ENCODE data around the gene SPATA6L. TPM values are rescaled to one million over a fixed set of nuclear protein-coding genes. Genes with fewer than 3 reads are reported as not detected.

The SPATA6L gene
- total and polyA plus RNA-seq, 2 of the 4 experiments (the other 2 are of a cell fraction), result 0.18 to 0.84 TPM

DNA sequence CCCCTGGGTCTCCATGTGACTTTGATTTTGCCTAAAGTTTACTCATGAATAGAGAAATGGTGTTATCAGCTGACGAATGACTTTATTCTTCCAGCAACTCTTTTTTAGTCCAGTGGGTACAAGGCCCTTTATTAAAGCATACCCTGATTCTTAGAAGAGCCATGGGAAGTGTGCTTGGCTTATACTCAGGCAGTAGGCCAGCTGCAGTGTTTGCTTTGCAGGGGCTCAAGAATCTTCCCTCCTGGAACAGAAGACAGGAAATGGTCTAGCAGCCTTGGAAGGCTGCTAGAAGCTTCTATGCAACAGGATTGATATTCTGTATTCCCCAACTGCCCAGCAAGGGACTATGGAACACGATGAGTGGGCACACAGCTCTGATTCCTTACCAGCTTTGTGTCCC lies 77.6 kb downstream of the SPATA6L start:
- no peak overlapping the region for H2BK120ac ChIP-seq (ENCODE audit: low read depth, low read length)
- no peak overlapping the region for H4K5ac ChIP-seq (ENCODE audit: low read depth, low read length)
- no peak overlapping the region for H2AK9ac ChIP-seq (replicated peaks; ENCODE audit: low read depth, low read length, poor library complexity)
- no peak overlapping the region for H3K4me2 ChIP-seq (ENCODE audit: low read depth, low read length)
- no peak overlapping the region for H3K4ac ChIP-seq (ENCODE audit: low read depth, low read length)
- ChIA-PET CTCF (interaction anchor here (0.6 kb wide), 1 partner anchor 161 kb away, joined by 4 read pairs; no protein-coding TSS in a partner anchor), POLR2A (ENCODE audit: unreplicated experiment) (no interaction called here)
- H4K20me1 ChIP-seq (ENCODE audit: insufficient read depth, low read length), result no peaks in the 10 kb centered on the region
- no CpG with 5 or more reads among the region's 2 CpGs for WGBS, 2 experiments (ENCODE audit: extremely low coverage in 2 of 2, insufficient read length in 1 of 2)
- no peaks in the 10 kb centered on the region for H3K27me3 ChIP-seq (ENCODE audit: control insufficient read depth, insufficient read depth, low read length)
- no peak overlapping the region for H2BK15ac ChIP-seq (ENCODE audit: low read depth, low read length)
- dilution Hi-C loops (cut with HindIII; ENCODE audit: low sequenced_read_pairs, unreplicated experiment) (no loop called here), in situ Hi-C loops (cut with MboI; ENCODE audit: low sequenced_read_pairs) (no loop called here), intact Hi-C loops (cut with micrococcal nuclease) (no loop called here)
- no TSS peak for BruUV-seq (replicated peaks)
- H3K79me1 ChIP-seq (ENCODE audit: low read depth in 1 of 2, low read length in 2 of 2), result no peaks in the 10 kb centered on the region
- no peak overlapping the region for H2AK5ac ChIP-seq (ENCODE audit: low read depth, low read length)
- peaks cover 3% of the 10 kb centered on the region; the same call in 1 of the 2 replicates for H3K9me1 ChIP-seq (ENCODE audit: insufficient read depth, low read length)
- no peak overlapping the region for H3K56ac ChIP-seq (ENCODE audit: extremely low read depth, insufficient read depth, low read length)
- no peak overlapping the region for H3K18ac ChIP-seq (ENCODE audit: low read depth, low read length)
- no peak overlapping the region for H3K4me3 ChIP-seq (ENCODE audit: insufficient read depth, low read depth, low read length)
- H3K27ac ChIP-seq (ENCODE audit: insufficient read depth, low read length), result no peak overlapping the region
- no peak for DNase-seq
- H2AFZ ChIP-seq (replicated peaks; ENCODE audit: low read length, poor library complexity), result no peak overlapping the region
- H3K14ac ChIP-seq (replicated peaks; ENCODE audit: low read depth, low read length), result no peak overlapping the region
- H3K9me3 ChIP-seq (ENCODE audit: control insufficient read depth, insufficient read depth, low read length), result no peaks in the 10 kb centered on the region
- no peak overlapping the region for H2BK5ac ChIP-seq (ENCODE audit: low read depth, low read length, poor library complexity, severe bottlenecking)
- no peaks in the 10 kb centered on the region for H3K36me3 ChIP-seq (ENCODE audit: control insufficient read depth, insufficient read depth, low read length)
- H3K9ac ChIP-seq (ENCODE audit: low read depth, low read length), result no peak overlapping the region
- no peak overlapping the region for H2BK20ac ChIP-seq (ENCODE audit: low read depth, low read length)
- no peak overlapping the region for H3K23ac ChIP-seq (ENCODE audit: low read depth, low read length)
- TF ChIP-seq MXI1 (IDR thresholded peaks at IDR 0.05; ENCODE audit: borderline replicate concordance, low read depth, low read length) (no peak), MAFK (IDR thresholded peaks at IDR 0.05; ENCODE audit: low read depth, low read length) (no peak), CHD1 (IDR thresholded peaks at IDR 0.05; ENCODE audit: low read depth, low read length) (no peak), CEBPB (IDR thresholded peaks at IDR 0.05; ENCODE audit: low read depth, low read length) (no peak), RAD21 (IDR thresholded peaks at IDR 0.05; ENCODE audit: low read length) (no peak), SMC3 (IDR thresholded peaks at IDR 0.05; ENCODE audit: low read depth, low read length) (no peak), RCOR1 (IDR thresholded peaks at IDR 0.05; ENCODE audit: insufficient replicate concordance, low read length) (no peak), FOS (IDR thresholded peaks at IDR 0.05; ENCODE audit: low read depth, low read length) (no peak), BHLHE40 (IDR thresholded peaks at IDR 0.05; ENCODE audit: low read depth, low read length) (no peak), RFX5 (IDR thresholded peaks at IDR 0.05; ENCODE audit: low read depth, low read length) (no peak), MAZ (IDR thresholded peaks at IDR 0.05; ENCODE audit: borderline replicate concordance, low read depth, low read length) (no peak), NFE2L2 (IDR thresholded peaks at IDR 0.05; ENCODE audit: low read depth, low read length) (no peak), POLR2A (IDR thresholded peaks at IDR 0.05; ENCODE audit: low read depth, low read length) (no peak), ELK1 (IDR thresholded peaks at IDR 0.05; ENCODE audit: borderline replicate concordance, low read depth, low read length) (no peak), CTCF (conservative IDR thresholded peaks at IDR 0.05; ENCODE audit: low read depth, low read length) (no peak)
- TF ChIP-seq, protein P1, sequence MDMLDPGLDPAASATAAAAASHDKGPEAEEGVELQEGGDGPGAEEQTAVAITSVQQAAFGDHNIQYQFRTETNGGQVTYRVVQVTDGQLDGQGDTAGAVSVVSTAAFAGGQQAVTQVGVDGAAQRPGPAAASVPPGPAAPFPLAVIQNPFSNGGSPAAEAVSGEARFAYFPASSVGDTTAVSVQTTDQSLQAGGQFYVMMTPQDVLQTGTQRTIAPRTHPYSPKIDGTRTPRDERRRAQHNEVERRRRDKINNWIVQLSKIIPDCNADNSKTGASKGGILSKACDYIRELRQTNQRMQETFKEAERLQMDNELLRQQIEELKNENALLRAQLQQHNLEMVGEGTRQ (IDR thresholded peaks at IDR 0.05; ENCODE audit: low read depth, low read length), result no peak
- H3K4me1 ChIP-seq (ENCODE audit: control insufficient read depth, insufficient read depth, low read length), result peaks cover 7% of the 10 kb centered on the region
- no peak overlapping the region for H4K8ac ChIP-seq (ENCODE audit: low read depth in 2 of 2, low read length in 2 of 2)
- no peak overlapping the region for H4K91ac ChIP-seq (ENCODE audit: insufficient read depth, low read depth, low read length)
- ATAC-seq (ENCODE audit: low read depth), result no peak; the same call in 1 of the 2 replicates
